Fibroblast of skin of left quadriceps (primary cell): ENCODE data around the gene GRIN2C.

Experiments
- DNase-seq, 2 experiments: peaks; one replicate each; pipeline ENCODE4 v3.0.0-alpha.2; 2013; ENCODE audit warnings: low read depth in 2 of 2

Gene GRIN2C

GRCh38 chr17:74822335-74822938, 37.2 kb downstream of the GRIN2C start:
- no peak for DNase-seq

- DNase-seq, result no peak
These were observed 37.9 kb downstream of the GRIN2C start for GRCh38 chr17:74821655-74822334.

GRCh38 chr17:74819801-74820436, 39.8 kb downstream of the GRIN2C start:
- DNase-seq, result no peak

- DNase-seq, result no peak
These were observed 41.3 kb downstream of the GRIN2C start for GRCh38 chr17:74818291-74818938.

- no peak for DNase-seq
These were observed 42.6 kb downstream of the GRIN2C start for GRCh38 chr17:74816905-74817620.

GRCh38 chr17:74815550-74816370, 43.9 kb downstream of the GRIN2C start:
- DNase-seq, result no peak

GRCh38 chr17:74815067-74815466, 44.6 kb downstream of the GRIN2C start:
- no peak for DNase-seq

- DNase-seq, result no peak
These were observed 45.2 kb downstream of the GRIN2C start for GRCh38 chr17:74814453-74814852.

- no peak for DNase-seq
These were observed 47.3 kb downstream of the GRIN2C start for GRCh38 chr17:74812109-74813009.

- DNase-seq, result no peak
These were observed 48.8 kb downstream of the GRIN2C start for GRCh38 chr17:74810699-74811485.

- DNase-seq, result no peak
These were observed 50.8 kb downstream of the GRIN2C start for GRCh38 chr17:74808714-74809430.

- DNase-seq, result no peak
These were observed 51.8 kb downstream of the GRIN2C start for GRCh38 chr17:74807925-74808324.

GRCh38 chr17:74807441-74807840, 52.2 kb downstream of the GRIN2C start:
- no peak for DNase-seq

GRCh38 chr17:74806334-74806733, 53.4 kb downstream of the GRIN2C start:
- no peak for DNase-seq

GRCh38 chr17:74805591-74805991, 54.1 kb downstream of the GRIN2C start:
- no peak for DNase-seq

- DNase-seq, result no peak
These were observed 55.0 kb downstream of the GRIN2C start for GRCh38 chr17:74804683-74805082.

GRCh38 chr17:74803971-74804370, 55.7 kb downstream of the GRIN2C start:
- no peak for DNase-seq

- DNase-seq, result no peak
These were observed 56.2 kb downstream of the GRIN2C start for GRCh38 chr17:74803388-74803930.
